HepG2 (cell line): Measurements from ENCODE around the gene CD81. TPM values are rescaled to one million over a fixed set of nuclear protein-coding genes. Genes with fewer than 3 reads are reported as not detected.

ENCODE experiments used
- ATAC-seq: fragments of 200-7000 bp; cut with Tn5 transposase; 3 replicates; pipeline ENCODE4 v1.9.1; 2020; ENCODE audit warnings: mild to moderate bottlenecking, moderate library complexity
- BruUV-seq: library from RNA; stranded (reverse); fragments of 400-500 nt; replicated peaks from 2 replicates; lab custom pipeline; 2021; lab: Mats Ljungman, UMichigan
- CTCF ChIA-PET: fragments of 300-600 bp; formaldehyde crosslinking; extraction: SDS; loops from one replicate; lab custom pipeline; 2021; ENCODE audit warnings: low total read pairs, inconsistent platforms, low intra/inter-chr PET ratio; lab: Yijun Ruan, JAX
- POLR2A ChIA-PET: fragments of 350-600 bp; sonication (Branson Sonifier 250); formaldehyde crosslinking; loops from one replicate; lab custom pipeline; 2020; ENCODE audit warnings: antibody characterized with exemption, inconsistent platforms; lab: Yijun Ruan, JAX
- DNase-seq: peaks from one replicate; pipeline ENCODE4 v3.0.0-alpha.2; 2015; ENCODE audit warnings: low spot score
- FAIRE-seq: peaks from 3 replicates; lab custom pipeline; 2011; peaks lifted over from hg19 to GRCh38; lab: Jason Lieb, UNC
- H2AFZ ChIP-seq: one replicate; pipeline ENCODE4 v1.6.1; 2011; ENCODE audit warnings: low read length, inconsistent platforms
- H3K27ac ChIP-seq: fragments of 300-600 bp; 3 replicates; pipeline ENCODE4 v1.8.0; 2011; ENCODE audit warnings: mixed run types, mild to moderate bottlenecking, mixed read lengths, low read length, inconsistent platforms; ENCODE audit not compliant: insufficient read depth; ENCODE audit errors: extremely low read length
- H3K27me3 ChIP-seq, 2 experiments: fragments of 200-600 bp in 1 of 2; 2 replicates in 1 of 2; 3 replicates in 1 of 2; pipeline versions ENCODE4 v1.6.0 to v1.8.0; 2011; ENCODE audit warnings: low read length in 2 of 2, mild to moderate bottlenecking in 2 of 2, moderate library complexity in 2 of 2, inconsistent platforms in 1 of 2; ENCODE audit not compliant: insufficient read depth in 2 of 2, control insufficient read depth in 1 of 2
- H3K36me3 ChIP-seq, 2 experiments: fragments of 200-600 bp in 1 of 2; replicated peaks in 1 of 2; 2 replicates in 1 of 2; 3 replicates in 1 of 2; pipeline versions ENCODE4 v1.5.1 to v1.8.0; 2011; ENCODE audit warnings: low read length in 2 of 2, inconsistent platforms in 1 of 2; ENCODE audit not compliant: insufficient read depth in 2 of 2, control insufficient read depth in 1 of 2
- H3K4me1 ChIP-seq: 2 replicates; pipeline ENCODE4 v1.5.1; 2012; ENCODE audit warnings: low read length, inconsistent platforms; ENCODE audit not compliant: insufficient read depth
- H3K4me2 ChIP-seq: 2 replicates; pipeline ENCODE4 v1.6.0; 2011; ENCODE audit warnings: low read depth, low read length, inconsistent platforms
- H3K4me3 ChIP-seq, 3 experiments: fragments of 200-600 bp in 1 of 3; sonication (generic), shearing (Covaris generic) in 1 of 3; replicated peaks in 1 of 3; 2 replicates each; pipeline ENCODE4 v1.5.1; 2011 to 2016; ENCODE audit warnings: low read length in 3 of 3, inconsistent platforms in 2 of 3, low read depth in 2 of 3, mild to moderate bottlenecking in 2 of 3, control low read depth in 1 of 3, mixed read lengths in 1 of 3; ENCODE audit not compliant: insufficient read depth in 1 of 3
- H3K79me2 ChIP-seq: one replicate; pipeline ENCODE4 v1.6.1; 2011; ENCODE audit warnings: low read length, inconsistent platforms; ENCODE audit not compliant: insufficient read depth
- H3K9ac ChIP-seq: 2 replicates; pipeline ENCODE4 v1.6.0; 2011; ENCODE audit warnings: mild to moderate bottlenecking, low read depth, low read length, inconsistent platforms; ENCODE audit not compliant: insufficient read depth
- H3K9me3 ChIP-seq: 2 replicates; pipeline ENCODE4 v1.5.1; 2012; ENCODE audit warnings: mild to moderate bottlenecking, low read length
- H4K20me1 ChIP-seq: 2 replicates; pipeline ENCODE4 v1.6.0; 2011; ENCODE audit warnings: inconsistent platforms, mild to moderate bottlenecking, low read length, moderate library complexity; ENCODE audit not compliant: insufficient read depth
- GABPA ChIP-seq, 2 experiments: IDR thresholded peaks; 2 replicates each; pipeline ENCODE4 v1.6.1; 2011 to 2016; ENCODE audit warnings: low read depth in 2 of 2, low read length in 1 of 2, missing biosample characterization in 1 of 2, missing genetic modification characterization in 1 of 2
- HDAC6 ChIP-seq: fragments of 200-600 bp; sonication (generic); IDR thresholded peaks from 2 replicates; pipeline ENCODE4 v1.7.0; 2017; ENCODE audit warnings: mild to moderate bottlenecking, antibody characterized with exemption, low read length, low read depth
- KLF6 ChIP-seq: IDR thresholded peaks from 2 replicates; pipeline ENCODE4 v1.8.0; 2016; ENCODE audit warnings: missing biosample characterization, missing genetic modification reagents
- LBX2 ChIP-seq: sonication (generic); formaldehyde crosslinking; IDR thresholded peaks from 2 replicates; pipeline ENCODE4 v1.5.0; 2020; ENCODE audit warnings: missing genetic modification reagents, mild to moderate bottlenecking, borderline replicate concordance
- SYNCRIP ChIP-seq: fragments of 200-400 bp; formaldehyde crosslinking; IDR thresholded peaks from 2 replicates; pipeline ENCODE4 v1.6.1; 2018; ENCODE audit warnings: mild to moderate bottlenecking, low read depth, low read length; ENCODE audit not compliant: insufficient read depth
- ZBTB1 ChIP-seq: sonication (generic); formaldehyde crosslinking; IDR thresholded peaks from 2 replicates; pipeline ENCODE4 v1.4.0; 2020; ENCODE audit warnings: missing genetic modification reagents, borderline replicate concordance
- ZBTB34 ChIP-seq: sonication (generic); formaldehyde crosslinking; IDR thresholded peaks from 2 replicates; pipeline ENCODE4 v1.8.0; 2022; ENCODE audit warnings: mild to moderate bottlenecking, missing genetic modification reagents
- ZFP1 ChIP-seq: IDR thresholded peaks from 2 replicates; pipeline ENCODE4 v1.6.1; 2016
- ZFP36L2 ChIP-seq: sonication (generic); formaldehyde crosslinking; IDR thresholded peaks from 2 replicates; pipeline ENCODE4 v1.4.0; 2020; ENCODE audit warnings: missing genetic modification reagents
- ZNF337 ChIP-seq: sonication (generic); formaldehyde crosslinking; IDR thresholded peaks from 2 replicates; pipeline ENCODE4 v1.5.1; 2020; ENCODE audit warnings: missing genetic modification reagents, low read depth, mild to moderate bottlenecking, borderline replicate concordance
- ZNF558 ChIP-seq: sonication (generic); formaldehyde crosslinking; IDR thresholded peaks from 2 replicates; pipeline ENCODE4 v1.9.0; 2022; ENCODE audit warnings: mild to moderate bottlenecking, missing genetic modification reagents, borderline replicate concordance
- WGBS: methylation state at CpG from one replicate; pipeline ENCODE4 v1.1.6; 2017; ENCODE audit warnings: low lambda C conversion rate; 5-methylcytosine and 5-hydroxymethylcytosine counted together
- in situ Hi-C: cut with HindIII; loops from 2 replicates; pipeline ENCODE4 v1.10.0; 2017; ENCODE audit warnings: low pct_unique_long_range_greater_than_20kb; ENCODE audit not compliant: extremely low pct_ligation_motif_present
- intact Hi-C: fragments of 100-400 bp; cut with micrococcal nuclease; formaldehyde crosslinking; loops from one replicate; pipeline ENCODE4 v1.10.0; 2022; ENCODE audit not compliant: unreplicated experiment
- polyA plus RNA-seq, 8 experiments: library from polyadenylated mRNA; depleted of rRNA in 3 of 8; stranded (reverse) in 7 of 8; unstranded in 1 of 8; fragments of >200 nt; fragmentation: Illumina TruSeq in 4 of 8; extraction: Trizol in 4 of 8; gene quantifications; 2 replicates each; pipeline versions ENCODE4 v1.2.1 to v1.2.3, GENCODE V29; 2011 to 2016; ENCODE audit warnings: low read depth in 4 of 8, missing spikeins in 1 of 8, mixed read lengths in 1 of 8; ENCODE audit not compliant: insufficient read depth in 1 of 8
- total RNA-seq, 5 experiments: library from RNA; depleted of rRNA; stranded (reverse); fragments of >200 nt; fragmentation: Illumina TruSeq; extraction: Trizol; gene quantifications; 2 replicates each; pipeline ENCODE4 v1.2.3, GENCODE V29; 2016; ENCODE audit warnings: low read depth in 1 of 5
- TF ChIP-seq, protein P1 (sequence below): fragments of 450-650 bp; IDR thresholded peaks from 2 replicates; pipeline ENCODE4 v1.6.1; 2016

CD81 gene
- total and polyA plus RNA-seq, 2 of the 13 experiments (the other 11 are each of a cell fraction or from before 2014, with no cell fraction given), result not detected

DNA sequence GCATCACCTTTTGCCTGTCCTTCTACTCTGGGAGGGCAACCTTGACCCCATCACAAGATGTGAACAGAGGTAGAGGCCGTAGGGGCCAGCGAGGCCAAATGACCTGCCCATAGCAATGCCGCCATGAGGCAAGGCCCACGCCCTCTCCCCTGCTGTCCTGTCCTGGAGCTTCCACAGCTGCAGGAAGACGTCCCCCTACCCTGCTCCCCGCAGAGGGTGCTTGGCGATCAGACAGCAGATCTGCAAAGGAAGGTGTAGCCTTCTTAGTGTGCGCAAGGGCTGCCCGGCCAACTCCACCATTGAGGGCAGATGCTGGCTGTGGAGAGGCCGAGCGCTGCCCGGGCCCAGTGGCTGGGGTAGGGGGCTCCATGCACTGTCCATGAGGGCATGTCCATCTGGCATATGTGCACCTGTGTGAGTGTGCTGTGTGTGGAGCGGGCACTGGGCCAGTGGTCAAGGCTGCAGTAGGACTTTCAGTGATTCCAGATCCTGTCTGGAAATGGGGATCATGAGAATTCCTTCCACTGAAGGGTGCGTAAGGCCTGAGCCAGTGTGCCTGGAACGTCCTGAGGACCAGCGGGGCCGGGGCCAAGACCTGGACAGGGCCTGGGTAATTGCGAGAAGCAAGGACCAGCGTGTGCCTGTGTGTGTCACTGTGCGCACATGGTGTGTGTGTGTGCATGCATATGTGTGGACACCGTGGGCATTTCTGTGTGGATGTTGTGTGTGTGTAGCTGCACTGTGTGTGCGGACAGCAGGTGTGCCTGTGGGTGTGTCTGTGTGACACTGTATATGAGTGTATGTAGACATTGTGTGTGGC lies 56.2 kb downstream of the CD81 start:
- FAIRE-seq (no peak), DNase-seq (no peak)

GRCh38 chr11:2434008-2434407 lies 56.9 kb downstream of the CD81 start:
- Histone ChIP-seq H4K20me1 (no peaks in the 10 kb centered on the region), H3K9ac (no peak overlapping the region), H3K9me3 (no peaks in the 10 kb centered on the region), H3K4me2 (no peak overlapping the region), H2AFZ (no peak overlapping the region), H3K27ac (no peak overlapping the region), H3K79me2 (no peaks in the 10 kb centered on the region), H3K4me3 (no peak overlapping the region), H3K27me3 (peaks cover 10 to 62% of the 10 kb centered on the region in 2 experiments; a peak in 4 of 5 replicates), H3K36me3 (no peaks in the 10 kb centered on the region), H3K4me1 (no peaks in the 10 kb centered on the region)
- FAIRE-seq (no peak), ATAC-seq (no peak), DNase-seq (no peak)
- ChIA-PET CTCF (no interaction called here), POLR2A (no interaction called here)
- intact Hi-C loops, result no loop called here
- in situ Hi-C loops, result loop anchor here (5.0 kb wide), 1 partner anchor 463 kb away; no protein-coding TSS in a partner anchor
- 29% methylated on average over 8 of the region's 8 CpGs for WGBS
- BruUV-seq, result no TSS peak
- TF ChIP-seq HDAC6 (no peak), SYNCRIP (no peak), ZNF558 (CRISPR knock-in tag) (no peak), ZBTB34 (no peak), ZFP36L2 (CRISPR knock-in tag) (no peak), LBX2 (CRISPR knock-in tag) (no peak), ZFP1 (no peak), ZBTB1 (CRISPR knock-in tag) (no peak), KLF6 (no peak)
- TF ChIP-seq, protein P1, sequence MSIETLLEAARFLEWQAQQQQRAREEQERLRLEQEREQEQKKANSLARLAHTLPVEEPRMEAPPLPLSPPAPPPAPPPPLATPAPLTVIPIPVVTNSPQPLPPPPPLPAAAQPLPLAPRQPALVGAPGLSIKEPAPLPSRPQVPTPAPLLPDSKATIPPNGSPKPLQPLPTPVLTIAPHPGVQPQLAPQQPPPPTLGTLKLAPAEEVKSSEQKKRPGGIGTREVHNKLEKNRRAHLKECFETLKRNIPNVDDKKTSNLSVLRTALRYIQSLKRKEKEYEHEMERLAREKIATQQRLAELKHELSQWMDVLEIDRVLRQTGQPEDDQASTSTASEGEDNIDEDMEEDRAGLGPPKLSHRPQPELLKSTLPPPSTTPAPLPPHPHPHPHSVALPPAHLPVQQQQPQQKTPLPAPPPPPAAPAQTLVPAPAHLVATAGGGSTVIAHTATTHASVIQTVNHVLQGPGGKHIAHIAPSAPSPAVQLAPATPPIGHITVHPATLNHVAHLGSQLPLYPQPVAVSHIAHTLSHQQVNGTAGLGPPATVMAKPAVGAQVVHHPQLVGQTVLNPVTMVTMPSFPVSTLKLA, result peak; percentile 59

More for the DNA sequence above, 56.2 kb downstream of the CD81 start:
- no peak overlapping the region for H3K4me2 ChIP-seq
- no peaks in the 10 kb centered on the region for H3K36me3 ChIP-seq
- no TSS peak for BruUV-seq
- intact Hi-C loops (no loop called here), in situ Hi-C loops (loop anchor here (5.0 kb wide), 1 partner anchor 464 kb away; no protein-coding TSS in a partner anchor)
- H3K27me3 ChIP-seq, result peaks cover 10 to 61% of the 10 kb centered on the region in 2 experiments; a peak in 4 of 5 replicates
- H3K4me1 ChIP-seq, result no peaks in the 10 kb centered on the region
- no peak overlapping the region for H2AFZ ChIP-seq
- POLR2A ChIA-PET, result no interaction called here
- TF ChIP-seq GABPA (IDR thresholded peaks at IDR 0.05; ENCODE audit: low read depth, low read length), result 0 out of 2 replicates have a peak, but pooled peaks have one; percentile 7
- no peak for TF ChIP-seq GABPA (CRISPR knock-in tag; IDR thresholded peaks at IDR 0.05; ENCODE audit: low read depth)
- no peak for TF ChIP-seq ZNF337
- no peak for ATAC-seq
- H3K27ac ChIP-seq, result no peak overlapping the region
- H3K4me3 ChIP-seq, result no peak overlapping the region
- H3K9me3 ChIP-seq, result no peaks in the 10 kb centered on the region
- H3K79me2 ChIP-seq, result no peaks in the 10 kb centered on the region
- CTCF ChIA-PET, result no interaction called here
- H4K20me1 ChIP-seq, result no peaks in the 10 kb centered on the region
- 28% methylated on average over 5 of the region's 22 CpGs for WGBS
- no peak overlapping the region for H3K9ac ChIP-seq
